ENCODE data around the gene MSLN.
A peak's percentile ranks its signal among the peaks of the same experiment; 100 is the strongest.
"Not testable (repeated sequence)": the region's sequence is repeated elsewhere in the genome, so short reads cannot be mapped to it uniquely, and the experiment has no call there.

The MSLN gene
- 0 to 0.04 (median 0) reads per million in 3 experiments for total RNA-seq

- DNase-seq: no peak
Measured at GRCh38 chr16:760545-761343, at the start of gene MSLN. Gene MSLN, plus strand, starts transcription at chr16:760734. Its CDS starts 1,947 bp downstream, at chr16:762681.

- DNase-seq: no peak
Measured at GRCh38 chr16:711084-711483, 49.5 kb upstream of the MSLN start.

GRCh38 chr16:711548-712320 lies 48.8 kb upstream of the MSLN start:
- peak; percentile 70 for DNase-seq

- not testable (repeated sequence) for DNase-seq
Measured at GRCh38 chr16:712740-713250, 47.7 kb upstream of the MSLN start.

- no peak for DNase-seq
Measured at GRCh38 chr16:714079-714478, 46.5 kb upstream of the MSLN start.

- DNase-seq: peak; percentile 79
Measured at GRCh38 chr16:714558-715476, 45.7 kb upstream of the MSLN start, which contains the start of gene METRN. Gene METRN, plus strand, starts transcription at chr16:715118. Its CDS starts 172 bp downstream, at chr16:715290.

GRCh38 chr16:715477-716199 lies 44.9 kb upstream of the MSLN start:
- DNase-seq: no peak

GRCh38 chr16:716200-716568 lies 44.4 kb upstream of the MSLN start:
- no peak for DNase-seq

- no peak for DNase-seq
Measured at GRCh38 chr16:716768-717325, 43.7 kb upstream of the MSLN start.

- no peak for DNase-seq
Measured at GRCh38 chr16:717450-718245, 42.9 kb upstream of the MSLN start.

- DNase-seq: no peak
Measured at GRCh38 chr16:718389-718788, 42.1 kb upstream of the MSLN start.

GRCh38 chr16:718922-719321 lies 41.6 kb upstream of the MSLN start:
- no peak for DNase-seq

GRCh38 chr16:719815-720446 lies 40.6 kb upstream of the MSLN start:
- no peak for DNase-seq

- peak; percentile 22 for DNase-seq
Measured at GRCh38 chr16:720447-720989, 40.0 kb upstream of the MSLN start.

- peak; percentile 74 for DNase-seq
Measured at GRCh38 chr16:720990-721764, 39.4 kb upstream of the MSLN start, which contains the start of gene ANTKMT. Gene ANTKMT, plus strand, starts transcription at chr16:721146. Its CDS starts 129 bp downstream, at chr16:721275.

- peak; percentile 32 for DNase-seq
Measured at GRCh38 chr16:721765-722540, 38.6 kb upstream of the MSLN start.

- no peak for DNase-seq
Measured at GRCh38 chr16:722835-723633, 37.5 kb upstream of the MSLN start.
